Umbilical cord (tissue), 2 donors: Measurements from ENCODE around the gene RBMS3. TPM values are rescaled to one million over a fixed set of nuclear protein-coding genes. Genes with fewer than 3 reads are reported as not detected.

Experiments used
- DNase-seq: peaks from one replicate; pipeline ENCODE4 v3.0.0-alpha.2; 2015; ENCODE audit warnings: low spot score
- total RNA-seq: library from RNA; depleted of rRNA; stranded (reverse); fragments of >200 nt; gene quantifications from one replicate; pipeline ENCODE4 v1.2.3, GENCODE V29; 2014; ENCODE audit warnings: low replicate concordance; ENCODE audit not compliant: insufficient read depth

The RBMS3 gene
- total RNA-seq, 1 donor from 2014 or later = 195 TPM

GRCh38 chr3:29871087-29871486 lies 590.2 kb downstream of the RBMS3 start:
- DNase-seq = no peak

- DNase-seq = no peak
These were observed 599.9 kb downstream of the RBMS3 start for GRCh38 chr3:29880809-29881208.

DNA sequence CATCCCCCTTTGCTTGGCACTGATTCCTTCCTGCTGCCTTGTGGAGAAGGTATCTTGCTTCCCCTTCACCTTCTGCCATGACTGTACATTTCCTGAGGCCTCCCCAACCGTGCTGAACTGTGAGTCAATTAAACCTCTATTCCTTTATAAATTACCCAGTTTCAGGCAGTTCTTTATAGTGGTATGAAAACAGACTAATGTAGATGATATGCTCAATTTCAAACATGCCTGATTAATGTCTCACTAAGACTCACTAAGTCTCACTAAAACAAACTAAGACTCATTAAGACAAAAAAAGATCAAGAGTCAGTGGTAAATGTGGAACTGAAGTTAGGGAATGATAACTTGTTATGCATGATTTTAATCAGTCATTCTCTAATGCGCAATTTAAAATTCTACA lies 606.6 kb downstream of the RBMS3 start:
- no peak for DNase-seq

DNA sequence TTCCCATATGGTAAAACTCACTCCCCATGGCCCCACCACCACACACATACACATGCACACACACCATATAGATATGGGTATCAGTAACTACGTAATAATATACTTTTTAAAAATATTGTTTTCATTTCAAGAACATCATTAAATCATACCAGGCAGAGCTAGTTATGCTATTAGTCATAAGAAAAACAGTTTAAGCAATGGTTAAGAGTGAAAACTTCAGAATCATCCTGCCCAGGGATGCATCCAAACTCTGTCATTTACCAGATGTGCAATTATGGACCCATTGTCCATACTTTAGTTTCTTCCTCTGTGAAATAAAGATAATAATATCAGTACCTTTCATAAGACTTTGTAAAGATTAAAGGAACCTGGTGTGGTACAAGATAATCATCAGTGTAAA lies 608.3 kb downstream of the RBMS3 start:
- DNase-seq = no peak

GRCh38 chr3:29890801-29891200 lies 609.9 kb downstream of the RBMS3 start:
- peak; percentile 20 for DNase-seq

DNA sequence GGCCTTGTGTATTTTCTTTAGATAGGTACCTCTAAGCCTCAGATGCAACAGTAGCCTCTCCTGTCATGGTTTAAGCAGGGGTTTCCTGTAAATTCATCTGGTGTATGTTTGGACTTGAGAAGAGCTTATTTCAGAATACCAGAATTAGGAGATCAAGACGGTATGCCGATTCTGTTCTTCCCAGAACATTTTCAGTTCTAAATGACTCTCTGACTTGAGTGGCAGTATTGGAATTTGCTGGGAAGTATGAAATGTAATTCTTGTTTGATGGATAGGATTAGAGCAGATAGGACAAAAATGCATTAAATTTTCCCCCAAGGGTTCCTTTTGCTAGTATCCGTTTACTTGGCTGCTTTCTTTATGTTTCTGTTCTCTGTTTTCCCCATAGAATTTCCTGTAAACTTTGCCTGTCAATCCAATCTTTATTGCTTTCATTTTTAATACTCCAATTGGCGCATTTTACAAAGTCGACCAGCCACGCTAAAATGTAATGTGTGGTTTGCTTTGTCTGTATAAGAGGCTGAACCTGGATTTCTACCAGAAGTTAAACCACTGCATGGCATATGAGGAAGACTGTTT lies 612.2 kb downstream of the RBMS3 start:
- DNase-seq = peak; percentile 90

GRCh38 chr3:29896856-29897255 lies 616.0 kb downstream of the RBMS3 start:
- DNase-seq = peak; percentile 54

DNA sequence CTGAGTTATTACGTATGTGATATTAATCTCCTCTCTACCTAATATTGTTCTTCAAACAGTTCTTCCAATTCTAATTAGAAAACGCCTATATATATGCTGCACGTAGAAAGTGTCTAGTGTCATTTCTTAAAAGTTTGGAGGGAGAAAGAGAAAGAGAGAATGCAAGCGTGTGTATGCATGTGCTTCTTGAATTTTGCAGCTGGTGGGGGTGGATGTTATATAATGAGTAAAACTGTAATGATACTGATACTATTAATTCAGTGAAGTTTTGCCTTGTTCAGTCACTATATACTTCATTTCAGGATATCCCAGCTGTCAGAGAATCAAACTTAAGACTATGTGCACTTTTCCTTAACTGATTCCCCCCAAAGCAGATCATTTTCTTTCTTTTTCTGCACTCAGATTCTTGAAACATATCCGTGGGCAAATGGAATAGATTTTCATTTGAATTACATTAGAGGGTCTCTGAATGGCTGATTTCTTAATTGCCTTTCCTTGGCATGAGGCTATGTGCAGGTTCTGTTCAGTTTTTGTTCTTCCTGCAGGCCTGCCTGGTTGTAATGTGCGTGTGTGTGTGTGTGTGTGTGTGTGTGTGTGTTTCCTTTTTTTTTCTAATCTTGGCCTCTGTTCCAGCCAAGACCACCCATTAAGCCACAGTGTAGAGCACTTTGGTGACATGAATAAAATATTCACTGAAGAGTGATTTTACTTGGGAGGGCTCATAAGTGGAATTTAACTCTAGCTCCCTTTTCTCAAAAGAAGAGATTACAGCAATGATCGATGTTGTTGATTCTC lies 617.5 kb downstream of the RBMS3 start:
- no peak for DNase-seq

DNA sequence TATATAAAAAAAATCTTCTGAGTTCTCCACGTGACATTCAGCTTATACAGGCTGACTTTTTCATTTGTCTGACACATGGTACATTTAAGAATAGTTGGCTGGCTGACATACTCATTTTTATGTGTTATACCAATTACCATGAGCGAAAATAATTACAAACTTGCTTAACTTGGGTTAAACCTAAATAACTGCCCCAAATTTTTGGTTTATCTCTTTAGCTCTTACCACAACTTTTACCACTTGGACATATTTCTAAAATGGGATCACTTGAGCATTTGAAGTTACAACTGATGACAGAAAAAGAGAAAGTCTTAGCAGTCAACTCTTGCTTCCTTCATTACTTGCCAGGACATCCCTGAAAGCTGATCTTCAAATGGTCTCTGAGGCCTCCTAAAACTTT lies 618.1 kb downstream of the RBMS3 start:
- no peak for DNase-seq

DNA sequence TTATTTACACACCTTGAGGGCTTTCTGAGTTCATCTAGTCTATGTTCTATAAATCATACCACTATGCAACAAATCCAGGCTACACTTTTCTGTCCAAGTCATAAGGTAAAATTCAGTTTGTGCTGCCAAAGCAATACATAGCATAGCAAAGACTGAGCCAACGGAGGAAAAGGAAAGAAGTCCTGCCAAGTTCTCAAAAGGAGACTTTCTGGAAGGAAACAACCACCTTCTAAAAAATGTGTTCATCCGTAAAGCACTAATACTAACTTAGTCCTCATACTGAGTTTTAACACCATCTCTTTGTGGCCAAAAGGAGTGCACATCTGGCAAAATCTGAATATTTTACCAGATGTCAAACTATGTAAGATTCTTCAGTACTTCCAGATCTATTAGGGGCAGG lies 620.2 kb downstream of the RBMS3 start:
- no peak for DNase-seq

DNA sequence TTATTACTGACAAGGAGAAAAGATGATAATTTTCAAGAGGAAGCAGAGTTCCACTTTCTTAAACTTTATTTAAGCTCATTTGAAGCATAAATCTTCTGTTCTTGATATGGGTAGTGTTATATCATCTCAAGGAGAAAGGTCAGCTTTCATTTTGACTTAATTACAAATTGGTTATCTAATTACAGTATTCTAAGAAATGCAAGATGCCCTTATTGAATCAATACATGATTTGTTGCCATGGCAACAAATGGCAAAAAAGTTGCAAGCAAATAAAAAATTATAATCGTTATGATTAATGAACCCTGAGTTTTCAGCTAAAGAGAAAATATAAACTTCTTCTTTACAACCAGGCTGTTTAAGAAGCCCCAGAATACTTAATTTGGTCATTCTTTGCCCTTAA lies 622.7 kb downstream of the RBMS3 start:
- no peak for DNase-seq

DNA sequence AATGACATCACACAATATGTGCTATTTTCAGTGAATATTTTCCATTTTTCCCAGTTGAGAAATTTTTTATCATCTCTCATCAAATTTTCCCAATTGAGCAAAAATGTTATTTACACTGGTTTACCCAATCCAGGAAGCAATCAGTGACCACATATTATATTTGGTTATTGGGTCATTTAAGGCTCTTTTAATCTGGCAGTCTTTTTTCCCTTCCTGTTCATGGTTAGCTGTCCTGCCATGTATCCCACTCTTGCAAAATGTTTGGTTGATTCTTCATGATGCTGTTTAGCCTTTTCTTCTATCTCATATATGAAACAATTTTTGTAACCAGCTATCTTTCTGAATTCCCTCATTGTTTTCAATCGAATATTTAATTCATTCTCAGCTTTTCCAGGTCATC lies 626.0 kb downstream of the RBMS3 start:
- no peak for DNase-seq

DNA sequence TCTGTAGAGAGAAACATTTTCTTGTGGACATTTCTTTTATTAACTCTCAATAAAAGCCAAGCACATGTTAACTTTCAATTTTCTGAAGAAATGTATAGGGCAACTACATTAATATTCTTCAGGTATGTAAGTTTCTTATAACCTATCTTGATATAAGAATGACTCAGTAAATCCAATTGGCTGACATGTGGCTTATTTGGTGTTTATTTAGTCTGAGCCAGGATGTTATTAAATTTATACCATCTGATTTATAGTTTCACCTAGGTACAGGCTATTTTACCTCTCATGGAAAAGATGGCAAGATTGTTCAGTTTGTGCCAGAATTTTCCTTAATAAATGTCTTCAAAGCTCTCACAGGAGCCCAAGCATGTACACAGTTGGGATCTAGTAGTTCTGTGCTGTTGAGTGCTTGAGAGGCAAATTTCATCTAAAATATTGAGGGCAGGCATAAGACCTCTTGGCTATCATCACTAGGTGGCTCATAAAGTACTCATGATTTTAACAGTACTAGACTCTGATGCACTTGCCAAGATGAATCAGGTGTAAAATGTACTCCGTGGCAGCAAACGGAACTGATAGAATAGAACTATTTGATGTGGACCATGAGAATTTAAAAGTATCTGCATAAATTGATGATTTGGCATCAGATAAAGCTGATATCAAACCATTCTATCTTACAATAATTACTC lies 631.9 kb downstream of the RBMS3 start:
- no peak for DNase-seq

DNA sequence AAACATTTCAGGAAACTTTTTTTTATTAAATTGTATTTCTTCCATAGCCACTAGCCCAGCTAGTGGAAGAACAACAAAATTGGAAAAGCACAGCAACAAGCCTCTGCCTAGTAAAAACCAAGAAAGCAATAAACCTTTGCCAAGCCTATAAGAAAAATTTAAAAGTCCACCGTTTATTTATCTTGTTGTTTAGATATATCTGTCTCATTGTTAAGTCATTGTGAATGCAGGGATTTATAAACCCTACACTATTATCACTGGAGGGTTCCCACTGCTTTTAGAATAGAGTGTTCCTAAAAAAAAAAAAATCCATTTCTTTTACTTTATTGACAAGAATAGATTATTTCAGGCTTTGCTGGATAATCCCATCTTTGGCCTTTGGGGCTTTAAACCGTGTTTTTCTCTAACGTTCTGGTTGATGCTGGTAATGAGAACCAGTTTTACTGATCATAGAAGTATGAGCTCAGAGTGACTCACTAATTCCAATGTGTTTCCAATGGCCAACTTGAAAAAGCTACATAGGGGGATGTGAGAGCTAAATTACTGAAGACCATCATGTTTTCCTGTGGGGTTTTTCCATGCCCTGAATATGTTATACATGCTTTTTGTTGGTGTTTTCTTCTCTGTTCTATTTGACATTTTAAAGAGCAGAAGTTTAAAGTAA lies 634.1 kb downstream of the RBMS3 start:
- no peak for DNase-seq

DNA sequence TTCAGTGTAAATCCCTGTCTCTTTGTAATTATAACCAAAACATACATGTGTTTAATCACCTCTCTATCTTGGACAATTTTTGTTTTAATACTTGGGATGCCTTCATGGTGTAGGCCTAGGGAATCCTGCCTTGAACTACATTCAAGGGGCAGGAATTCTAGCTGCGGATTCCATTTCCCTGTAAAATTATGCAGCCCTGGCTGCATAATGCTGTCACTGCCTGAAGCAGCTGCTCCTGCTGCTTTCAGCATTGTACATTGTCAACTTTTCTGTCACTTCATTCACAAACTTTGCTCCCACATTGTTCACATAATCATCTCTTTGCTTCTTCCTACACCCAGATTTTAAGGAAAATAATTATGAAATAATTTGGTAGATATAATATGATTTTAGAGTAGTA lies 638.7 kb downstream of the RBMS3 start:
- DNase-seq = no peak

- no peak for DNase-seq
These were observed 642.3 kb downstream of the RBMS3 start for GRCh38 chr3:29922992-29923746.

DNA sequence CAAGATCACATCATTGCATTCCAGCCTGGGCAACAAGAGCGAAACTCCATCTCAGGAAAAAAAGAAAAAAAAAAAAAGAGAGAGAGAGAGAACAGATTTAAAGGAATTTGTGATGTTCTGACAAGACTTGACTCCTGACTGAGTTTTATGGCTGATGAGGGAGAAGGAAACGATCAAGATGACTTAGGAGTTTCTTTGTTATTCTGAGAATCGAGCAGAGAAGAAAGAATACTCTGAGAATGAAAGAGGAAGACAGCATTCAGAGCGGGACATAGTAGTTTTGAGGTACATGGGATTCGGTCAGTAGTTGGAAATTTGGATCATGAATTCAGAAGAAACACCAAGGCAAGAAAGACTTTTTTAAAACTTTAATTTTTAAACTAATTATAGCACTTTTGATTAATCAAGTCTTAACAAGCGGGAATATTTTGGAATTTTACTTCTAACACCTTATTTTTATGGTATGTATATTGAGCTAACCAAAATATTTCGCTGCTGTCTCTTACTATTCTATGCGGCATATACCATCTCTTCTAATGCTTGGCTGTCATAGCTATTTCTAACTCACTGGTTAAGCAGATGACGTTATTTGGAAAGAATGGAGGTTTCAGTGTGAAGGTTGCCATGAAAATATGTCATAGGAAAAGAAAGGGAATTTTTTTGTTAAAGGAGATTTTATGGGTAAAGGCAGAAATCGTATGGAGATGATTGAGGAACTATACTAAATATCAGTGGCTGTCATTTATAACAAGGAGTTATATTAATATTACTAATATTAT lies 644.1 kb downstream of the RBMS3 start:
- no peak for DNase-seq

DNA sequence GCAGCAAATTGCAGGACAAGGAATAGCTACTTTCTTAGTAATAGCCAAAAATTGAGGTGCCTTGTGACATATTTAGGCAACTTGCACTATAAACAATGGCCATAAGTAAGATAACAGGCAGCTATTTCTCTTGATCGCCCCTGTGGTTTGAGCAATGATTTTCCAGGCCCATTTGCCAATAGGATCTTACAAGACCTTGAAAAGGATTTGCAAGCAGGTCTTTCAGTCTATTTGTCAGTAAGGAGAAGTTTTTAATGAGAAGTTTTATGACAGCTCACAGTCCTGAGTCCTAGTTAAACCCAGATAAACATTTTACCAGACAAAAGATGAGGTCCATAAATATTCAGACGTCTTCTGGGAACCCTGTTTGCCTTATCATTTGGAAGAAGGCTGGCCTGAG lies 645.5 kb downstream of the RBMS3 start:
- DNase-seq = peak; percentile 41

GRCh38 chr3:29932696-29933325 lies 651.9 kb downstream of the RBMS3 start:
- no peak for DNase-seq

GRCh38 chr3:29933802-29934490 lies 653.1 kb downstream of the RBMS3 start:
- DNase-seq = no peak
